Right renal cortex interstitium (tissue), 3 donors: Measurements from ENCODE around the gene GGCX. TPM values are rescaled to one million over a fixed set of nuclear protein-coding genes. Genes with fewer than 3 reads are reported as not detected.
A peak's percentile ranks its signal among the peaks of the same experiment; 100 is the strongest.
"Not testable (repeated sequence)": the region's sequence is repeated elsewhere in the genome, so short reads cannot be mapped to it uniquely, and the experiment has no call there.

ENCODE experiments used
- DNase-seq, 3 donors: peaks; one replicate each; pipeline ENCODE4 v3.0.0-alpha.2; 2013; ENCODE audit warnings: low read depth in 3 of 3, low spot score in 2 of 3
- polyA plus RNA-seq, 3 donors: library from polyadenylated mRNA; unstranded; fragments of 120-200 nt; gene quantifications; one replicate each; pipeline ENCODE4 v1.2.1, GENCODE V29; 2013; ENCODE audit not compliant: insufficient read length in 3 of 3

GGCX gene
- polyA plus RNA-seq, 3 donors: 37.7 to 41.8 (median 38.1) TPM

GRCh38 chr2:85595301-85596025 lies 34.2 kb upstream of the GGCX start, which contains the start of gene RNF181:
Gene RNF181 (plus strand): TSS chr2:85595745. CDS start chr2:85595764, 19 bp downstream.
- peak; percentile 90 to 96 (median 93) for DNase-seq

GRCh38 chr2:85594715-85595300 lies 33.5 kb upstream of the GGCX start:
- DNase-seq: no peak

DNA sequence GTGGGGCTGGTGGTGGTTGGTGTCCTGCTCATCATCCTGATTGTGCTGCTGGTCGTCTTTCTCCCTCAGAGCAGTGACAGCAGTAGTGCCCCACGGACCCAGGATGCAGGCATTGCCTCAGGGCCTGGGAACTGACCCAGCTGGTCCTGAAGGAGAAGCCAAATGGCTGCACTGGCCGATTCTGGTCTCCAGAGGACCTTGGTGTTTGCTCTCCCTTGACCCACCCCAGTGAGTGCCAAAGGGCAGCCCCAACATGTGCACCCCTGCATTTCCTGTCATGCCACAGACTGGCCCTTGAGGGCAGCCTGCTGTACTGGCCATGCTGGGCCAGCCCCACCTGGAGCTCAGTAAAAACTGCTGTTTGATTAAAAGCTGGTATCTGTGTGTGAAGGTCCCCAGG lies 31.7 kb upstream of the GGCX start:
- no peak for DNase-seq

GRCh38 chr2:85592299-85592698 lies 31.0 kb upstream of the GGCX start:
- not testable (repeated sequence) for DNase-seq

- DNase-seq: no peak
These were observed 30.3 kb upstream of the GGCX start for GRCh38 chr2:85591563-85591962.

GRCh38 chr2:85590950-85591349 lies 29.7 kb upstream of the GGCX start:
- no peak for DNase-seq

GRCh38 chr2:85589982-85590791 lies 28.9 kb upstream of the GGCX start:
- DNase-seq: no peak

DNA sequence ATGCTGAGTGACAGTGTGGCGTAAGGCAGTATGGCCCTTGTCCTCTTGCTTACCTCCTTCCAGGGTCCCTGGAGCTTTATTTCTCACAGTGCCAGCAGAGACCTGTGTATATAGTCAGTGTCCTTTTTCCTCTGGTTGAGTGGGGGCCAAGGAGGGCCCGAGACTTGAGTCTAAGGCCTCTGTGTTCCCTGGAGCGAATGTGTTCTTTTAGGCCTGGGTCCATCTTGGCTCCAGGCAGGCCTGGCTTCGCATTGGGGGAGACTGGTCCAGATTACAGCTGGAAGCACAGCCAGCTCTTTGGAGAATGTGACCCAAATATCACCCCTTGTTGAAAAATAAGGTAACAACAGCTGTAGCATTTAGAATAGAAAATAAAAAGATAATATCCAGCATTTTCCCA lies 27.9 kb upstream of the GGCX start:
- no peak for DNase-seq

- no peak for DNase-seq
These were observed 27.4 kb upstream of the GGCX start for GRCh38 chr2:85588645-85589044.

GRCh38 chr2:85588236-85588635 lies 26.9 kb upstream of the GGCX start:
- no peak for DNase-seq

DNA sequence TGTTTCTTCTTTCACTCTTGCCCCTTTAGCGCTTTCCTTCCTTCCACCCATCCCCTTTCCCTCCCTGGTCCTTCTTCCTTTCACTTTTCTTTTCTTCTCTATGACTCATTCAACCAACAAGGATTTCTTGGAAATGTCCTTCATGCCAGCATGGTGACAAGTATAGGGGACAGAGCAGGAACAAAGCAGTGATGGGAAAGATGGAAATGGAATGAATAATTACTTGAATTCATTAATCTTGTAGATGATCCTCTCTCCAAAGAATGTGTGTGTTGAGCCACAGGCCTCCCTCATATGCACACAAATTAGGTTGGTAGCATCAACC lies 24.4 kb upstream of the GGCX start:
- no peak for DNase-seq

DNA sequence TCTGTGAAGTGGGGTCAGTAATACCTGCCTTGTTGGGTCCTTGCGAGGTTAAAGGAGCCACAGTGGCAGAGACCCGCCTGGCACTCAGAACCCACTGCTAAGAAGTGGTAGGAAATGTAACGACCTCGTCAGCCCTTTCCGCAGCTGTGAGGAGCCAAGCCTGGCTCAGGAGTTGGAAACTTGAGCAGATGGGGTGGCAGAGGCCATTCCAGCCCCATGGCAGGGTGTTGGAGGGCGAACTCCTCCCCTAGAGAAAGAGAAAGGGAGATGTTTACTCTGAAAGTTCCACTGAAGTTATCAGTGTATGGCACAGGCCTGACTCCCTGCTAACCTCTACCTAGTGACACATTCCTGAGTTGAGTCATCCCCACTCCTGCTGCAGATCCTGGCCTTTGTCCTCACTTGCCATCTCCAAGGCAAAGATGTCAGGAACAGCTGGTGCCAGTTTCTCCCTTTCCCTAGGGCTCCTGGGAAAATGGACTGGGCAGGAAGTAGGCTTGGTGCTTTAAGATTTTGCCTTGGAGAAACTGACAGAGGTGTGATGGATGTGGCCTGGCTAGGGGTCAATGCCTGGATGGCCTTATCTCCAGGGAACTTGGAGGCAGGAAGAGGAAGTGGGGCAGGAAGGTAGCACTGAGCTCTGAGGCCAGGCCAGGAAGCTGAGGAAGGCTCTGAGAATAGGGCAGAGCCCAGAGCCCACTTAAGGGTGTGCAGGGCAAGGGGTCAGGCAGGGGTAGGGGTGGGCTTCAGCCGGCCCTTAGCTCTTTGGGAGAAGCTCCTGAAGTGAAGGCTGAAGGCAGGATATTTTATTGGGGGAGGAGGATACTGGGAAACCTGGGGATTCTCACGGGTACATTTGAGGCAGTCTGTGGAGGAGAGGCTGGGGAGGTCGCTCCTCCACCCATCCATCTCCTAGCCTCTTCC lies 23.8 kb upstream of the GGCX start:
- DNase-seq: no peak

DNA sequence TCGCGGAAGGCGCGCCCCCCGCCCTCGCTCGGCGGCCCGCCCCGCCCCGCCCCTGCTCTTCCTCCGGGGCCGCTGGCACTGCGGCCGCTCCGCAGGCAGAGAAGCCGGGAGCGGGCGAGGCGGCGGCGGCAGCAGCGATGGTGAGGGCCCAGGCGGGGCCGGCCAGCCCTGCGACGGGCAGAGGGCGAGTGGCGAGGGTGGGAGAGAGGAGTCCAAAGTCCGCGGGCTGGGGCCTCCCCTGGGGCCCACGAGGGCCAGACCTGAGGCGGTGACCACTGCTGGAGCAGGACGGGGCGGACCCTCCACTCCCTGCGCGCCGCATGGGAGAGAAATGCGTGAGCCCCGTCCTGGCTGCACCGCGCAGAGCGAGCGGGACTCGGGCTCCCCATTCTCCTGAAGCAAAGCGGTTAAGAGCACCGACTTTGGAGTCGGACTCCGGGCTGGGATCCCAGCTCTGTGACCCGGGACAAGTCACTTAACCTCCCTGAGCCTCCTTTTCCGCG lies 23.1 kb upstream of the GGCX start, which contains the start of gene VAMP5:
TSS of gene VAMP5 (plus strand) at position 78 of the 503 bp plus-strand sequence. CDS start at position 138, 60 bp downstream.
- DNase-seq: no peak

GRCh38 chr2:85583667-85584353 lies 22.5 kb upstream of the GGCX start:
- no peak for DNase-seq

DNA sequence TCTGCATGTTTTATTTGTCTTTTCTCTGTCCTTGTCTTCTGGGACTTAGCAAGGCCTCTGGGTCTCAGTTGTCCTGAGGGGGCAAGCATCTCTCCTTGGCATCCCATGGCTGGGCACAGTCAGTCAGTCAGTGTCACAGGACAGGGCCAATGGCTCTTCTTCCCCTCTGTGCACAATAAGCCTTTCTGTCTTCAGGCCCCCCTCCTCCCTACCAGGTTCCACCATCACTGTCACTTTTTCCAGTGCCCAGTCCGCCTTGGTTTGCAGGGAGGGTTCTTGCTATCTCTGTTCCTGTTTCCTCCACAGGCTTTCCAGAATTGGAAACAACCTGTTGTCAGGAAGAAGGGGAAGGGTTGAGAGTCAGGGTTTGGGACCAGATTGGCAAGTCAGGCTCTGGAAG lies 21.2 kb upstream of the GGCX start:
- DNase-seq: no peak

DNA sequence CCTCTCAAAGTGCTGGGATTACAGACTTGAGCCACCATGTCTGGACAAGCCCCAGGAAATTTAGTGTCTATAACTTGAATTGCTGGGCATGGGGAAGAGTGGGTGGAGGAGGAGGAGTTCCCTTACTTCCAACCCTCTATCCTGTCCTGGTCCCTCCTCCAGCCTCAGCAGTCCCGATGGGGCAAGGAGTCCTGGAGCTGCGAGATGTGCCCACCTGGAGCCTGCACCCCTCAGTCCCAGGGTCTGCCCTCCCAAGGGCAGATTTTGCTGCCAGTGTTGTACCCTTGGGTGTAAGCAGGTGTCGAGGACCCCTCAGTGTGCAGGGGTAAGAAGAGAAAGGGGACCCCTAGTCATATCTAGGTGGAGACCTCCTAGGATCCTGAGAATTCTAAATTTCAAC lies 18.9 kb upstream of the GGCX start:
- DNase-seq: no peak

- DNase-seq: no peak
These were observed 18.1 kb upstream of the GGCX start for GRCh38 chr2:85579266-85579935.

GRCh38 chr2:85578243-85579180 lies 17.2 kb upstream of the GGCX start:
- DNase-seq: no peak
